Activated gamma-delta T cell treated with Interleukin-2 at 50 U/mL for 16 hours (primary cell): ENCODE data around the gene CREB1.
"Not testable (repeated sequence)": the region's sequence is repeated elsewhere in the genome, so short reads cannot be mapped to it uniquely, and the experiment has no call there.

Experiments used
- DNase-seq: peaks from one replicate; pipeline ENCODE4 v3.0.0-alpha.2; 2020

CREB1 gene

GRCh38 chr2:207529330-207530159 is at the start of gene CREB1:
Gene CREB1 (plus strand): TSS chr2:207529962. CDS start chr2:207555636, 25,674 bp downstream.
- peak; percentile 100 for DNase-seq

GRCh38 chr2:207480521-207481040 is 49.2 kb upstream of the CREB1 start:
- no peak for DNase-seq

- no peak for DNase-seq
Measured at GRCh38 chr2:207481924-207482323, 47.8 kb upstream of the CREB1 start.

- DNase-seq: no peak
Measured at GRCh38 chr2:207482630-207483029, 47.1 kb upstream of the CREB1 start.

- DNase-seq: no peak
Measured at GRCh38 chr2:207483066-207483465, 46.7 kb upstream of the CREB1 start.

- no peak for DNase-seq
Measured at GRCh38 chr2:207483477-207483876, 46.3 kb upstream of the CREB1 start.

- no peak for DNase-seq
Measured at GRCh38 chr2:207484444-207485391, 45.0 kb upstream of the CREB1 start.

- DNase-seq: no peak
Measured at GRCh38 chr2:207487650-207488311, 42.0 kb upstream of the CREB1 start.

- DNase-seq: no peak
Measured at GRCh38 chr2:207489251-207489650, 40.5 kb upstream of the CREB1 start.

- DNase-seq: no peak
Measured at GRCh38 chr2:207490441-207490840, 39.3 kb upstream of the CREB1 start.

- DNase-seq: no peak
Measured at GRCh38 chr2:207491086-207491485, 38.7 kb upstream of the CREB1 start.

GRCh38 chr2:207491956-207492355 is 37.8 kb upstream of the CREB1 start:
- no peak for DNase-seq

- DNase-seq: no peak
Measured at GRCh38 chr2:207492461-207492860, 37.3 kb upstream of the CREB1 start.

GRCh38 chr2:207494137-207494536 is 35.6 kb upstream of the CREB1 start:
- no peak for DNase-seq

GRCh38 chr2:207496936-207497335 is 32.8 kb upstream of the CREB1 start:
- not testable (repeated sequence) for DNase-seq

- DNase-seq: no peak
Measured at GRCh38 chr2:207497596-207497995, 32.2 kb upstream of the CREB1 start.

GRCh38 chr2:207498427-207498826 is 31.3 kb upstream of the CREB1 start:
- DNase-seq: no peak

- no peak for DNase-seq
Measured at GRCh38 chr2:207499114-207499513, 30.6 kb upstream of the CREB1 start.

GRCh38 chr2:207501802-207502576 is 27.8 kb upstream of the CREB1 start:
- no peak for DNase-seq

- DNase-seq: no peak
Measured at GRCh38 chr2:207502577-207503198, 27.1 kb upstream of the CREB1 start.

GRCh38 chr2:207503234-207503633 is 26.5 kb upstream of the CREB1 start:
- no peak for DNase-seq
